Trophoblast cell (in vitro differentiated cells and primary cell): ENCODE measurements around the gene RAB11B.

Experiments
- DNase-seq, 2 donors: peaks; one replicate each; pipeline ENCODE4 v3.0.0-alpha.2; 2016
- H2AFZ ChIP-seq: 2 replicates; pipeline ENCODE4 v1.6.1; 2013; ENCODE audit warnings: low read length, moderate library complexity, mild to moderate bottlenecking; ENCODE audit not compliant: insufficient read depth, poor library complexity
- H2AK5ac ChIP-seq: 2 replicates; pipeline ENCODE4 v1.6.1; 2013; ENCODE audit warnings: mild to moderate bottlenecking, low read length
- H2BK120ac ChIP-seq: 2 replicates; pipeline ENCODE4 v1.6.1; 2013; ENCODE audit warnings: low read length, mild to moderate bottlenecking, moderate library complexity; ENCODE audit not compliant: insufficient read depth, poor library complexity
- H2BK12ac ChIP-seq: 2 replicates; pipeline ENCODE4 v1.6.1; 2013; ENCODE audit warnings: mild to moderate bottlenecking, low read length, moderate library complexity
- H2BK5ac ChIP-seq: 2 replicates; pipeline ENCODE4 v1.6.1; 2013; ENCODE audit warnings: low read length, low read depth, moderate library complexity, mild to moderate bottlenecking; ENCODE audit not compliant: poor library complexity
- H3K14ac ChIP-seq: 2 replicates; pipeline ENCODE4 v1.6.1; 2013; ENCODE audit warnings: mild to moderate bottlenecking, low read length
- H3K18ac ChIP-seq: 2 replicates; pipeline ENCODE4 v1.6.1; 2013; ENCODE audit warnings: mild to moderate bottlenecking, low read length
- H3K23ac ChIP-seq: 2 replicates; pipeline ENCODE4 v1.6.1; 2013; ENCODE audit warnings: low read length
- H3K27ac ChIP-seq: 2 replicates; pipeline ENCODE4 v1.5.1; 2013; ENCODE audit warnings: low read depth, mild to moderate bottlenecking, inconsistent platforms, low read length, moderate library complexity
- H3K27me3 ChIP-seq: 2 replicates; pipeline ENCODE4 v1.6.1; 2013; ENCODE audit warnings: inconsistent platforms, mild to moderate bottlenecking, low read length, moderate library complexity; ENCODE audit not compliant: insufficient read depth
- H3K36me3 ChIP-seq, 2 experiments: 1 replicate in 1 of 2; 2 replicates in 1 of 2; pipeline ENCODE4 v1.6.1; 2013; ENCODE audit warnings: low read length in 2 of 2, mild to moderate bottlenecking in 2 of 2, moderate library complexity in 1 of 2; ENCODE audit not compliant: insufficient read depth in 2 of 2, control insufficient read depth in 1 of 2
- H3K4ac ChIP-seq: 2 replicates; pipeline ENCODE4 v1.6.1; 2013; ENCODE audit warnings: low read depth, mild to moderate bottlenecking, low read length, moderate library complexity
- H3K4me1 ChIP-seq, 2 experiments: 1 replicate in 1 of 2; 2 replicates in 1 of 2; pipeline ENCODE4 v1.6.1; 2013; ENCODE audit warnings: low read length in 2 of 2, mild to moderate bottlenecking in 2 of 2, moderate library complexity in 1 of 2; ENCODE audit not compliant: insufficient read depth in 2 of 2, control insufficient read depth in 1 of 2
- H3K4me2 ChIP-seq: 2 replicates; pipeline ENCODE4 v1.6.1; 2013; ENCODE audit warnings: inconsistent platforms, mild to moderate bottlenecking, low read length, moderate library complexity
- H3K4me3 ChIP-seq: 2 replicates; pipeline ENCODE4 v1.5.1; 2013; ENCODE audit warnings: mild to moderate bottlenecking, low read depth, low read length, inconsistent platforms
- H3K79me1 ChIP-seq: one replicate; pipeline ENCODE4 v1.6.1; 2013; ENCODE audit warnings: low read length
- H3K79me2 ChIP-seq: 2 replicates; pipeline ENCODE4 v1.6.1; 2013; ENCODE audit warnings: low read length, mild to moderate bottlenecking; ENCODE audit not compliant: control insufficient read depth, insufficient read depth, poor library complexity
- H3K9ac ChIP-seq: 2 replicates; pipeline ENCODE4 v1.6.1; 2013; ENCODE audit warnings: mild to moderate bottlenecking, low read length
- H3K9me3 ChIP-seq: 2 replicates; pipeline ENCODE4 v1.6.1; 2013; ENCODE audit warnings: low read depth, mild to moderate bottlenecking, control low read depth, inconsistent platforms, low read length; ENCODE audit not compliant: insufficient read depth
- H4K12ac ChIP-seq: 2 replicates; pipeline ENCODE4 v1.6.1; 2013; ENCODE audit warnings: low read depth, mild to moderate bottlenecking, low read length, moderate library complexity
- H4K8ac ChIP-seq: 2 replicates; pipeline ENCODE4 v1.6.1; 2013; ENCODE audit warnings: low read depth, mild to moderate bottlenecking, low read length, moderate library complexity
- H4K91ac ChIP-seq: one replicate; pipeline ENCODE4 v1.6.1; 2013; ENCODE audit warnings: low read depth, mild to moderate bottlenecking, low read length, moderate library complexity
- WGBS: extraction: QIAGEN DNeasy Blood & Tissue Kit; methylation state at CpG from one replicate; pipeline ENCODE4 v1.1.7; 2013; ENCODE audit warnings: missing lambda C conversion rate; ENCODE audit not compliant: insufficient read length, insufficient coverage; ENCODE audit errors: extremely low coverage; 5-methylcytosine and 5-hydroxymethylcytosine counted together

RAB11B gene

GRCh38 chr19:8401981-8402411 is 11.8 kb downstream of the RAB11B start:
- Histone ChIP-seq H3K4me3 (no peak overlapping the region), H3K79me2 (peaks cover 6% of the 10 kb centered on the region), H2BK5ac (no peak overlapping the region), H3K9me3 (peaks cover 3% of the 10 kb centered on the region), H3K18ac (no peak overlapping the region), H2BK120ac (no peak overlapping the region), H3K27me3 (no peaks in the 10 kb centered on the region), H3K36me3 (peaks cover 49 to 51% of the 10 kb centered on the region in 2 experiments), H3K14ac (no peak overlapping the region), H3K4me2 (no peak overlapping the region), H3K23ac (no peak overlapping the region), H3K9ac (no peak overlapping the region), H4K12ac (no peak overlapping the region), H4K91ac (no peak overlapping the region), H2BK12ac (no peak overlapping the region), H3K4me1 (peaks cover 16 to 18% of the 10 kb centered on the region in 2 experiments), H3K27ac (no peak overlapping the region), H2AK5ac (no peak overlapping the region), H4K8ac (no peak overlapping the region), H3K79me1 (peaks cover 3% of the 10 kb centered on the region), H3K4ac (no peak overlapping the region), H2AFZ (no peak overlapping the region)
- WGBS: no CpG with 5 or more reads among the region's 21 CpGs
- no peak for DNase-seq

- Histone ChIP-seq H3K18ac (no peak overlapping the region), H3K23ac (no peak overlapping the region), H3K14ac (no peak overlapping the region), H4K8ac (no peak overlapping the region), H3K4me2 (no peak overlapping the region), H2AFZ (no peak overlapping the region), H3K9ac (no peak overlapping the region), H4K12ac (no peak overlapping the region), H2BK12ac (no peak overlapping the region), H3K27ac (no peak overlapping the region), H3K9me3 (peaks cover 3% of the 10 kb centered on the region), H2AK5ac (no peak overlapping the region), H2BK120ac (no peak overlapping the region), H3K4me1 (peaks cover 3 to 6% of the 10 kb centered on the region in 2 experiments), H3K79me2 (no peaks in the 10 kb centered on the region), H3K4me3 (no peak overlapping the region), H3K27me3 (no peaks in the 10 kb centered on the region), H3K36me3 (peaks cover 49 to 51% of the 10 kb centered on the region in 2 experiments), H3K79me1 (no peaks in the 10 kb centered on the region), H4K91ac (no peak overlapping the region), H2BK5ac (no peak overlapping the region), H3K4ac (no peak overlapping the region)
- no peak for DNase-seq
- no CpG with 5 or more reads among the region's 44 CpGs for WGBS
Measured at GRCh38 chr19:8403098-8403819, 13.1 kb downstream of the RAB11B start.

- Histone ChIP-seq H4K12ac (no peak overlapping the region), H3K79me1 (no peaks in the 10 kb centered on the region), H2AFZ (no peak overlapping the region), H3K9me3 (peaks cover 3% of the 10 kb centered on the region), H2BK120ac (no peak overlapping the region), H3K14ac (no peak overlapping the region), H3K4me2 (no peak overlapping the region), H4K8ac (no peak overlapping the region), H2BK12ac (no peak overlapping the region), H3K4me3 (no peak overlapping the region), H4K91ac (no peak overlapping the region), H3K27ac (no peak overlapping the region), H3K27me3 (no peaks in the 10 kb centered on the region), H3K36me3 (peaks cover 49 to 51% of the 10 kb centered on the region in 2 experiments), H2AK5ac (no peak overlapping the region), H2BK5ac (no peak overlapping the region), H3K9ac (no peak overlapping the region), H3K4ac (no peak overlapping the region), H3K18ac (no peak overlapping the region), H3K23ac (no peak overlapping the region), H3K4me1 (peaks cover 0 to 2% of the 10 kb centered on the region in 2 experiments), H3K79me2 (no peaks in the 10 kb centered on the region)
- WGBS: no CpG with 5 or more reads among the region's 24 CpGs
- DNase-seq: no peak
Measured at GRCh38 chr19:8403820-8404109, 13.6 kb downstream of the RAB11B start.

- H2AK5ac ChIP-seq: no peak overlapping the region
- peaks cover 45 to 46% of the 10 kb centered on the region in 2 experiments for H3K36me3 ChIP-seq
- peaks cover 3% of the 10 kb centered on the region for H3K9me3 ChIP-seq
- H3K4me2 ChIP-seq: no peak overlapping the region
- H3K79me2 ChIP-seq: no peaks in the 10 kb centered on the region
- H3K4me1 ChIP-seq: no peaks in the 10 kb centered on the region
- H3K14ac ChIP-seq: no peak overlapping the region
- H3K79me1 ChIP-seq: no peaks in the 10 kb centered on the region
- H4K91ac ChIP-seq: no peak overlapping the region
- no peak overlapping the region for H3K4ac ChIP-seq
- H2AFZ ChIP-seq: no peak overlapping the region
- WGBS: no CpG with 5 or more reads among the region's 18 CpGs
- no peak overlapping the region for H2BK5ac ChIP-seq
- no peak overlapping the region for H3K9ac ChIP-seq
- H4K12ac ChIP-seq: no peak overlapping the region
- DNase-seq: no peak
- no peak overlapping the region for H4K8ac ChIP-seq
- H2BK120ac ChIP-seq: no peak overlapping the region
- no peak overlapping the region for H3K4me3 ChIP-seq
- H3K23ac ChIP-seq: no peak overlapping the region
- no peak overlapping the region for H2BK12ac ChIP-seq
- no peak overlapping the region for H3K18ac ChIP-seq
- H3K27ac ChIP-seq: no peak overlapping the region
- H3K27me3 ChIP-seq: no peaks in the 10 kb centered on the region
Measured at GRCh38 chr19:8404391-8405151, 14.4 kb downstream of the RAB11B start.
